PC-9 (cell line): ENCODE data around the gene ZNF362. TPM values are rescaled to one million over a fixed set of nuclear protein-coding genes. Genes with fewer than 3 reads are reported as not detected.
"Not testable (repeated sequence)": the region's sequence is repeated elsewhere in the genome, so short reads cannot be mapped to it uniquely, and the experiment has no call there.

Experiments used
- BruUV-seq: library from RNA; stranded (reverse); fragments of 400-500 nt; replicated peaks from 2 replicates; lab custom pipeline; 2021; lab: Mats Ljungman, UMichigan
- CTCF ChIA-PET: fragments of 300-600 bp; sonication (Branson Sonifier 250); formaldehyde crosslinking; loops from one replicate; lab custom pipeline; 2022; ENCODE audit warnings: antibody characterized with exemption; lab: Charles Lee
- POLR2A ChIA-PET: fragments of 300-600 bp; sonication (Branson Sonifier 250); formaldehyde crosslinking; loops from one replicate; lab custom pipeline; 2022; ENCODE audit warnings: antibody characterized with exemption; ENCODE audit not compliant: unreplicated experiment; lab: Charles Lee
- DNase-seq, 2 experiments: peaks; one replicate each; pipeline versions ENCODE4 v3.0.0 to v3.0.0-alpha.2; 2015 to 2022; ENCODE audit warnings: mixed read lengths in 1 of 2
- H2AFZ ChIP-seq: fragments of 200-600 bp; sonication (generic); 2 replicates; pipeline ENCODE4 v1.8.1; 2017; ENCODE audit warnings: antibody characterized with exemption
- H3F3A ChIP-seq: fragments of 200-600 bp; sonication (generic); 2 replicates; pipeline ENCODE4 v1.8.1; 2017; ENCODE audit warnings: antibody characterized with exemption, mild to moderate bottlenecking, low read depth; ENCODE audit not compliant: insufficient read depth
- H3K27ac ChIP-seq: fragments of 200-600 bp; sonication (generic); 2 replicates; pipeline ENCODE4 v1.6.1; 2016; ENCODE audit warnings: mixed run types
- H3K27me3 ChIP-seq: fragments of 200-600 bp; sonication (generic); 2 replicates; pipeline ENCODE4 v1.6.1; 2016; ENCODE audit warnings: low read depth, mixed run types; ENCODE audit not compliant: insufficient read depth
- H3K36me3 ChIP-seq: fragments of 200-600 bp; sonication (generic); 2 replicates; pipeline ENCODE4 v1.6.1; 2016; ENCODE audit warnings: low read depth, mixed run types
- H3K4me1 ChIP-seq: fragments of 200-600 bp; sonication (generic); replicated peaks from 2 replicates; pipeline ENCODE4 v1.6.1; 2016; ENCODE audit warnings: mixed run types; ENCODE audit not compliant: insufficient read depth
- H3K4me2 ChIP-seq: fragments of 200-600 bp; sonication (generic); 2 replicates; pipeline ENCODE4 v1.6.1; 2017; ENCODE audit warnings: mixed run types
- H3K4me3 ChIP-seq: fragments of 200-600 bp; sonication (generic); 2 replicates; pipeline ENCODE4 v1.6.1; 2016; ENCODE audit warnings: mixed run types
- H3K79me2 ChIP-seq: fragments of 200-600 bp; sonication (generic); 2 replicates; pipeline ENCODE4 v1.6.1; 2017; ENCODE audit warnings: low read depth, mixed run types
- H3K9me2 ChIP-seq: fragments of 200-600 bp; sonication (generic); 2 replicates; pipeline ENCODE4 v1.8.1; 2017; ENCODE audit warnings: mild to moderate bottlenecking; ENCODE audit not compliant: insufficient read depth
- H3K9me3 ChIP-seq: fragments of 200-600 bp; sonication (generic); 2 replicates; pipeline ENCODE4 v1.8.1; 2016; ENCODE audit warnings: low read depth; ENCODE audit not compliant: insufficient read depth
- H4K20me1 ChIP-seq: fragments of 200-600 bp; sonication (generic); 2 replicates; pipeline ENCODE4 v1.8.1; 2017; ENCODE audit not compliant: insufficient read depth
- CTCF ChIP-seq: fragments of 200-600 bp; sonication (generic); conservative IDR thresholded peaks from 2 replicates; pipeline ENCODE4 v1.6.1; 2017; ENCODE audit warnings: mixed run types, antibody characterized with exemption, mild to moderate bottlenecking, moderate library complexity
- EZH2 ChIP-seq: fragments of 200-600 bp; sonication (generic); IDR thresholded peaks from 2 replicates; pipeline ENCODE4 v1.8.0; 2017; ENCODE audit warnings: antibody characterized with exemption, low read depth
- intact Hi-C: fragments of 100-400 bp; cut with micrococcal nuclease; formaldehyde crosslinking; loops from one replicate; pipeline ENCODE4 v1.10.0; 2022; ENCODE audit not compliant: unreplicated experiment
- total RNA-seq: library from RNA; stranded (reverse); gene quantifications from 2 replicates; pipeline ENCODE4 v1.2.3, GENCODE V29; 2021

ZNF362 gene
- total RNA-seq, 1 experiment from 2014 or later = 33.1 TPM

- TF ChIP-seq EZH2 = no peak
- TF ChIP-seq CTCF = no peak
- H3K36me3 ChIP-seq = no peaks in the 10 kb centered on the region
- H3K27me3 ChIP-seq = no peaks in the 10 kb centered on the region
- H3K9me3 ChIP-seq = no peaks in the 10 kb centered on the region
- H2AFZ ChIP-seq = no peak overlapping the region
- ChIA-PET CTCF (no interaction called here), POLR2A (no interaction called here)
- no peaks in the 10 kb centered on the region for H3F3A ChIP-seq
- no peak overlapping the region for H3K4me2 ChIP-seq
- intact Hi-C loops = no loop called here
- H3K4me3 ChIP-seq = no peak overlapping the region
- H3K79me2 ChIP-seq = no peaks in the 10 kb centered on the region
- no TSS peak for BruUV-seq
- H3K27ac ChIP-seq = no peak overlapping the region
- H3K4me1 ChIP-seq = no peaks in the 10 kb centered on the region
- no peaks in the 10 kb centered on the region for H3K9me2 ChIP-seq
- no peak for DNase-seq
- no peaks in the 10 kb centered on the region for H4K20me1 ChIP-seq
These were observed 51.2 kb downstream of the ZNF362 start for GRCh38 chr1:33307494-33307864.

- BruUV-seq, DNase-seq, POLR2A ChIA-PET: not testable (repeated sequence)
These were observed 53.1 kb downstream of the ZNF362 start for GRCh38 chr1:33309351-33309750.

GRCh38 chr1:33310702-33311101 lies 54.4 kb downstream of the ZNF362 start:
- Histone ChIP-seq H3K4me1 (no peaks in the 10 kb centered on the region), H4K20me1 (no peaks in the 10 kb centered on the region), H3K27ac (no peak overlapping the region), H3K9me3 (no peaks in the 10 kb centered on the region), H3K79me2 (no peaks in the 10 kb centered on the region), H3K9me2 (no peaks in the 10 kb centered on the region), H3K4me3 (no peak overlapping the region), H3K36me3 (no peaks in the 10 kb centered on the region), H3K4me2 (no peak overlapping the region), H3K27me3 (no peaks in the 10 kb centered on the region), H3F3A (no peaks in the 10 kb centered on the region), H2AFZ (no peak overlapping the region)
- no peak for DNase-seq
- intact Hi-C loops = no loop called here
- CTCF ChIA-PET = no interaction called here
- TF ChIP-seq EZH2 = no peak
- TF ChIP-seq CTCF = no peak
- BruUV-seq = no TSS peak
- POLR2A ChIA-PET = no interaction called here

More at GRCh38 chr1:33309351-33309750, 53.1 kb downstream of the ZNF362 start:
- H3K4me2 ChIP-seq, H3K4me3 ChIP-seq, H3K79me2 ChIP-seq, H4K20me1 ChIP-seq, H3K9me2 ChIP-seq, H3K27ac ChIP-seq, intact Hi-C loops, H3K27me3 ChIP-seq, H3K9me3 ChIP-seq, H3K4me1 ChIP-seq, H3F3A ChIP-seq, H3K36me3 ChIP-seq, H2AFZ ChIP-seq, CTCF ChIA-PET: not testable (repeated sequence)

GRCh38 chr1:33311706-33312412 lies 55.6 kb downstream of the ZNF362 start:
- Histone ChIP-seq H3K9me3 (no peaks in the 10 kb centered on the region), H3K9me2 (no peaks in the 10 kb centered on the region), H3K4me3 (no peak overlapping the region), H2AFZ (no peak overlapping the region), H3K79me2 (no peaks in the 10 kb centered on the region), H3F3A (no peaks in the 10 kb centered on the region), H4K20me1 (no peaks in the 10 kb centered on the region), H3K4me2 (no peak overlapping the region), H3K27me3 (no peaks in the 10 kb centered on the region), H3K27ac (no peak overlapping the region), H3K4me1 (no peaks in the 10 kb centered on the region), H3K36me3 (no peaks in the 10 kb centered on the region)
- ChIA-PET CTCF (no interaction called here), POLR2A (no interaction called here)
- no TSS peak for BruUV-seq
- intact Hi-C loops = no loop called here
- no peak for TF ChIP-seq CTCF
- no peak for TF ChIP-seq EZH2
- DNase-seq = no peak
